IMR-90 (cell line): ENCODE data around the gene CRYBA2. TPM values are rescaled to one million over a fixed set of nuclear protein-coding genes. Genes with fewer than 3 reads are reported as not detected.

Experiments used
- ATAC-seq: fragments of 200-7000 bp; cut with Tn5 transposase; 2 replicates; pipeline ENCODE4 v1.9.1; 2020; ENCODE audit warnings: low read depth, mild to moderate bottlenecking, moderate library complexity
- BruUV-seq: library from RNA; stranded (reverse); fragments of 400-500 nt; replicated peaks from 2 replicates; lab custom pipeline; 2021; lab: Mats Ljungman, UMichigan
- CTCF ChIA-PET: fragments of 300-600 bp; formaldehyde crosslinking; extraction: SDS; loops from one replicate; lab custom pipeline; 2021; ENCODE audit warnings: antibody characterized with exemption; lab: Yijun Ruan, JAX
- POLR2A ChIA-PET: fragments of 300-600 bp; sonication (Branson Sonifier 250); formaldehyde crosslinking; loops from one replicate; lab custom pipeline; 2022; ENCODE audit warnings: antibody characterized with exemption; ENCODE audit not compliant: unreplicated experiment; lab: Charles Lee
- DNase-seq: peaks from one replicate; pipeline ENCODE4 v3.0.0; 2013
- H2AFZ ChIP-seq: replicated peaks from 2 replicates; pipeline ENCODE3; 2013; ENCODE audit warnings: low read length, mild to moderate bottlenecking; ENCODE audit not compliant: poor library complexity
- H2AK5ac ChIP-seq: 2 replicates; pipeline ENCODE4 v1.6.1; 2013; ENCODE audit warnings: low read depth, low read length, inconsistent platforms
- H2AK9ac ChIP-seq: replicated peaks from 2 replicates; pipeline ENCODE3; 2013; ENCODE audit warnings: mild to moderate bottlenecking, low read depth, low read length, moderate library complexity; ENCODE audit not compliant: poor library complexity
- H2BK120ac ChIP-seq: 2 replicates; pipeline ENCODE4 v1.6.1; 2013; ENCODE audit warnings: low read depth, low read length, inconsistent platforms
- H2BK15ac ChIP-seq: 3 replicates; pipeline ENCODE4 v1.6.1; 2013; ENCODE audit warnings: low read depth, low read length, inconsistent platforms
- H2BK20ac ChIP-seq: 2 replicates; pipeline ENCODE4 v1.6.1; 2013; ENCODE audit warnings: low read depth, mild to moderate bottlenecking, inconsistent platforms, low read length, moderate library complexity
- H2BK5ac ChIP-seq: 2 replicates; pipeline ENCODE4 v1.6.1; 2013; ENCODE audit warnings: mild to moderate bottlenecking, low read depth, low read length, inconsistent platforms; ENCODE audit not compliant: poor library complexity, severe bottlenecking
- H3K14ac ChIP-seq: replicated peaks from 2 replicates; pipeline ENCODE4 v1.6.1; 2013; ENCODE audit warnings: low read depth, low read length, inconsistent platforms
- H3K18ac ChIP-seq: 2 replicates; pipeline ENCODE4 v1.6.1; 2013; ENCODE audit warnings: low read depth, low read length, control low read depth
- H3K23ac ChIP-seq: 2 replicates; pipeline ENCODE4 v1.6.1; 2013; ENCODE audit warnings: low read depth, low read length, inconsistent platforms
- H3K27ac ChIP-seq: 2 replicates; pipeline ENCODE4 v1.5.1; 2013; ENCODE audit warnings: mild to moderate bottlenecking, control low read depth, low read length; ENCODE audit not compliant: insufficient read depth
- H3K27me3 ChIP-seq: 2 replicates; pipeline ENCODE4 v1.6.1; 2013; ENCODE audit warnings: low read length; ENCODE audit not compliant: control insufficient read depth, insufficient read depth
- H3K36me3 ChIP-seq: 2 replicates; pipeline ENCODE4 v1.6.1; 2013; ENCODE audit warnings: low read length, mixed read lengths; ENCODE audit not compliant: control insufficient read depth, insufficient read depth
- H3K4ac ChIP-seq: 2 replicates; pipeline ENCODE4 v1.6.1; 2013; ENCODE audit warnings: low read depth, low read length, inconsistent platforms
- H3K4me1 ChIP-seq: 2 replicates; pipeline ENCODE4 v1.6.1; 2013; ENCODE audit warnings: low read length, mixed read lengths; ENCODE audit not compliant: control insufficient read depth, insufficient read depth
- H3K4me2 ChIP-seq: 2 replicates; pipeline ENCODE4 v1.6.1; 2013; ENCODE audit warnings: low read depth, mild to moderate bottlenecking, control low read depth, low read length, moderate library complexity
- H3K4me3 ChIP-seq: 2 replicates; pipeline ENCODE4 v1.5.1; 2013; ENCODE audit warnings: low read depth, mild to moderate bottlenecking, control low read depth, low read length, moderate library complexity; ENCODE audit not compliant: insufficient read depth
- H3K56ac ChIP-seq: 2 replicates; pipeline ENCODE4 v1.6.1; 2013; ENCODE audit warnings: low read length, inconsistent platforms; ENCODE audit not compliant: insufficient read depth; ENCODE audit errors: extremely low read depth
- H3K79me1 ChIP-seq, 2 experiments: 2 replicates each; pipeline ENCODE4 v1.6.1; 2013; ENCODE audit warnings: low read length in 2 of 2, inconsistent platforms in 1 of 2, low read depth in 1 of 2
- H3K9ac ChIP-seq: 2 replicates; pipeline ENCODE4 v1.6.1; 2013; ENCODE audit warnings: low read depth, low read length, control low read depth
- H3K9me1 ChIP-seq: 2 replicates; pipeline ENCODE4 v1.6.1; 2013; ENCODE audit warnings: low read length, inconsistent platforms; ENCODE audit not compliant: insufficient read depth
- H3K9me3 ChIP-seq: 2 replicates; pipeline ENCODE4 v1.6.1; 2013; ENCODE audit warnings: low read length; ENCODE audit not compliant: control insufficient read depth, insufficient read depth
- H4K20me1 ChIP-seq: 2 replicates; pipeline ENCODE4 v1.6.1; 2013; ENCODE audit warnings: low read length, inconsistent platforms; ENCODE audit not compliant: insufficient read depth
- H4K5ac ChIP-seq: 2 replicates; pipeline ENCODE4 v1.6.1; 2013; ENCODE audit warnings: mild to moderate bottlenecking, low read depth, low read length, control low read depth
- H4K8ac ChIP-seq, 2 experiments: 2 replicates each; pipeline ENCODE4 v1.6.1; 2013; ENCODE audit warnings: low read depth in 2 of 2, low read length in 2 of 2, control low read depth in 1 of 2, inconsistent platforms in 1 of 2
- H4K91ac ChIP-seq: 2 replicates; pipeline ENCODE4 v1.6.1; 2013; ENCODE audit warnings: low read depth, low read length, inconsistent platforms; ENCODE audit not compliant: insufficient read depth
- CHD1 ChIP-seq: IDR thresholded peaks from 2 replicates; pipeline ENCODE4 v1.6.1; 2012; ENCODE audit warnings: low read depth, low read length, improper control_type of control experiment
- MAFK ChIP-seq: IDR thresholded peaks from 2 replicates; pipeline ENCODE4 v1.6.1; 2012; ENCODE audit warnings: low read depth, low read length, improper control_type of control experiment
- NFE2L2 ChIP-seq: fragments of 150-350 bp; IDR thresholded peaks from 2 replicates; pipeline ENCODE4 v1.6.1; 2016; ENCODE audit warnings: low read depth, mild to moderate bottlenecking, low read length
- RAD21 ChIP-seq: IDR thresholded peaks from 2 replicates; pipeline ENCODE4 v1.6.1; 2012; ENCODE audit warnings: low read length, improper control_type of control experiment
- RCOR1 ChIP-seq: IDR thresholded peaks from 2 replicates; pipeline ENCODE4 v1.6.1; 2012; ENCODE audit warnings: mild to moderate bottlenecking, low read length, improper control_type of control experiment; ENCODE audit not compliant: insufficient replicate concordance
- WGBS, 2 experiments: methylation state at CpG; one replicate each; pipeline versions ENCODE4 v1.1.5 to v1.1.7; 2013; ENCODE audit warnings: missing lambda C conversion rate in 2 of 2; ENCODE audit not compliant: insufficient read length in 1 of 2; ENCODE audit errors: extremely low coverage in 2 of 2; 5-methylcytosine and 5-hydroxymethylcytosine counted together
- dilution Hi-C: fragments of 300-500 bp; cut with HindIII; formaldehyde crosslinking; loops from one replicate; pipeline ENCODE4 v1.14.3; 2018; ENCODE audit warnings: low sequenced_read_pairs; ENCODE audit not compliant: unreplicated experiment
- in situ Hi-C: fragments of 300-500 bp; cut with MboI; formaldehyde crosslinking; loops from 3 replicates; pipeline ENCODE4 v1.14.3; 2019; ENCODE audit warnings: low sequenced_read_pairs, inconsistent platforms, mixed read lengths
- intact Hi-C: fragments of 100-400 bp; cut with micrococcal nuclease; formaldehyde crosslinking; loops from 2 replicates; pipeline ENCODE4 v1.10.0; 2022
- polyA plus RNA-seq, 3 experiments: library from polyadenylated mRNA; depleted of rRNA; stranded (reverse); fragments of >200 nt; gene quantifications; 2 replicates each; pipeline ENCODE4 v1.2.3, GENCODE V29; 2012; ENCODE audit warnings: low replicate concordance in 1 of 3
- total RNA-seq: library from RNA; depleted of rRNA; stranded (reverse); fragments of >200 nt; gene quantifications from 2 replicates; pipeline ENCODE4 v1.2.3, GENCODE V29; 2012
- TF ChIP-seq, protein P1 (sequence below): fragments of 150-350 bp; IDR thresholded peaks from 2 replicates; pipeline ENCODE4 v1.6.1; 2017; ENCODE audit warnings: mild to moderate bottlenecking, antibody characterized with exemption, low read length, low read depth
- TF ChIP-seq, protein P2 (sequence below): conservative IDR thresholded peaks from 2 replicates; pipeline ENCODE4 v1.5.1; 2012; ENCODE audit warnings: mild to moderate bottlenecking, low read depth, low read length, improper control_type of control experiment
- TF ChIP-seq, protein P3 (sequence below): fragments of 150-350 bp; IDR thresholded peaks from 2 replicates; pipeline ENCODE4 v1.6.1; 2016; ENCODE audit warnings: low read depth, mild to moderate bottlenecking, low read length, moderate library complexity, borderline replicate concordance

Gene CRYBA2
- total and polyA plus RNA-seq, 2 of the 4 experiments (the other 2 are of a cell fraction), result not detected

DNA sequence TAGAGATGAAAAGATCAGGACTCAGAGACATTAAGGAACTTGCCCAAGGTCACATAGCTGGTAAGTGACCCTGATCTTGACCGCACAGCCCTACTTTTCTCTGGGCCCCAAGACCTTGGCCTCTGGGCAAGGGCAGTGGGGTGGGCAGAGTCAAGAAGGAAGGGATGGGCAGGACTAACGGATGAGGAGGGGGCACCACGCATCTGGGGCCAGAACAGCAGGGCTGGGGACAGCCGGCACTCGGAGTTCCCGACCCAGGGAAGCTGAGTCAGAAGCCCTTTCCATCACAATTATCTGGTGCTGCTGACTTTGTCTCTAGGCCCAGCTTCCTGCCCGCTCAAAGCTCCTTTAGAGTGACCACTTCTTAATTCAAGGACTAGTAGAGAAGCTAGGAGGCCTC, 33.7 kb upstream of the CRYBA2 start:
- no peak overlapping the region for H2AK5ac ChIP-seq
- BruUV-seq, result no TSS peak
- H3K18ac ChIP-seq, result no peak overlapping the region
- DNase-seq, result no peak
- H3K79me1 ChIP-seq, result no peaks in the 10 kb centered on the region
- H2BK5ac ChIP-seq, result no peak overlapping the region
- no peaks in the 10 kb centered on the region for H3K9me3 ChIP-seq
- intact Hi-C loops (no loop called here), in situ Hi-C loops (loop anchor here (5.0 kb wide), 1 partner anchor 125 kb away; no protein-coding TSS in a partner anchor), dilution Hi-C loops (no loop called here)
- H3K56ac ChIP-seq, result no peak overlapping the region
- ChIA-PET POLR2A (interaction anchor here (0.6 kb wide), 1 partner anchor 360 kb away, joined by 5 read pairs; no protein-coding TSS in a partner anchor), CTCF (no interaction called here)
- no peak for ATAC-seq
- H3K9ac ChIP-seq, result no peak overlapping the region
- no peak overlapping the region for H2BK20ac ChIP-seq
- no peak overlapping the region for H3K14ac ChIP-seq
- no peak overlapping the region for H3K23ac ChIP-seq
- no peaks in the 10 kb centered on the region for H3K36me3 ChIP-seq
- H2BK15ac ChIP-seq, result no peak overlapping the region
- no CpG with 5 or more reads among the region's 7 CpGs for WGBS, 2 experiments
- TF ChIP-seq NFE2L2 (no peak), RAD21 (no peak), CHD1 (no peak), RCOR1 (no peak), MAFK (no peak)
- TF ChIP-seq, protein P1, sequence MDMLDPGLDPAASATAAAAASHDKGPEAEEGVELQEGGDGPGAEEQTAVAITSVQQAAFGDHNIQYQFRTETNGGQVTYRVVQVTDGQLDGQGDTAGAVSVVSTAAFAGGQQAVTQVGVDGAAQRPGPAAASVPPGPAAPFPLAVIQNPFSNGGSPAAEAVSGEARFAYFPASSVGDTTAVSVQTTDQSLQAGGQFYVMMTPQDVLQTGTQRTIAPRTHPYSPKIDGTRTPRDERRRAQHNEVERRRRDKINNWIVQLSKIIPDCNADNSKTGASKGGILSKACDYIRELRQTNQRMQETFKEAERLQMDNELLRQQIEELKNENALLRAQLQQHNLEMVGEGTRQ, result no peak
- TF ChIP-seq, protein P2, sequence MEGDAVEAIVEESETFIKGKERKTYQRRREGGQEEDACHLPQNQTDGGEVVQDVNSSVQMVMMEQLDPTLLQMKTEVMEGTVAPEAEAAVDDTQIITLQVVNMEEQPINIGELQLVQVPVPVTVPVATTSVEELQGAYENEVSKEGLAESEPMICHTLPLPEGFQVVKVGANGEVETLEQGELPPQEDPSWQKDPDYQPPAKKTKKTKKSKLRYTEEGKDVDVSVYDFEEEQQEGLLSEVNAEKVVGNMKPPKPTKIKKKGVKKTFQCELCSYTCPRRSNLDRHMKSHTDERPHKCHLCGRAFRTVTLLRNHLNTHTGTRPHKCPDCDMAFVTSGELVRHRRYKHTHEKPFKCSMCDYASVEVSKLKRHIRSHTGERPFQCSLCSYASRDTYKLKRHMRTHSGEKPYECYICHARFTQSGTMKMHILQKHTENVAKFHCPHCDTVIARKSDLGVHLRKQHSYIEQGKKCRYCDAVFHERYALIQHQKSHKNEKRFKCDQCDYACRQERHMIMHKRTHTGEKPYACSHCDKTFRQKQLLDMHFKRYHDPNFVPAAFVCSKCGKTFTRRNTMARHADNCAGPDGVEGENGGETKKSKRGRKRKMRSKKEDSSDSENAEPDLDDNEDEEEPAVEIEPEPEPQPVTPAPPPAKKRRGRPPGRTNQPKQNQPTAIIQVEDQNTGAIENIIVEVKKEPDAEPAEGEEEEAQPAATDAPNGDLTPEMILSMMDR, result no peak
- TF ChIP-seq, protein P3, sequence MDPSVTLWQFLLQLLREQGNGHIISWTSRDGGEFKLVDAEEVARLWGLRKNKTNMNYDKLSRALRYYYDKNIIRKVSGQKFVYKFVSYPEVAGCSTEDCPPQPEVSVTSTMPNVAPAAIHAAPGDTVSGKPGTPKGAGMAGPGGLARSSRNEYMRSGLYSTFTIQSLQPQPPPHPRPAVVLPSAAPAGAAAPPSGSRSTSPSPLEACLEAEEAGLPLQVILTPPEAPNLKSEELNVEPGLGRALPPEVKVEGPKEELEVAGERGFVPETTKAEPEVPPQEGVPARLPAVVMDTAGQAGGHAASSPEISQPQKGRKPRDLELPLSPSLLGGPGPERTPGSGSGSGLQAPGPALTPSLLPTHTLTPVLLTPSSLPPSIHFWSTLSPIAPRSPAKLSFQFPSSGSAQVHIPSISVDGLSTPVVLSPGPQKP, result no peak
- H3K4me1 ChIP-seq, result no peaks in the 10 kb centered on the region
- no peak overlapping the region for H3K4me2 ChIP-seq
- no peak overlapping the region for H3K27ac ChIP-seq
- 0 out of 2 replicates have a peak, but pooled peaks cover 8% of the 10 kb centered on the region for H4K20me1 ChIP-seq
- no peak overlapping the region for H4K8ac ChIP-seq
- peaks cover 61% of the 10 kb centered on the region for H3K27me3 ChIP-seq
- no peaks in the 10 kb centered on the region for H3K9me1 ChIP-seq
- no peak overlapping the region for H2AFZ ChIP-seq
- no peak overlapping the region for H2AK9ac ChIP-seq
- H3K4ac ChIP-seq, result no peak overlapping the region
- no peak overlapping the region for H4K5ac ChIP-seq
- no peak overlapping the region for H3K4me3 ChIP-seq
- no peak overlapping the region for H4K91ac ChIP-seq
- no peak overlapping the region for H2BK120ac ChIP-seq
